Karpas-422 (cell line): ENCODE results near the gene CD163. TPM values are rescaled to one million over a fixed set of nuclear protein-coding genes. Genes with fewer than 3 reads are reported as not detected.

Experiments
- DNase-seq: peaks from one replicate; pipeline ENCODE4 v3.0.0-alpha.2; 2015
- H2AFZ ChIP-seq: fragments of 200-600 bp; sonication (generic); 2 replicates; pipeline ENCODE4 v1.6.1; 2014; ENCODE audit warnings: antibody characterized with exemption, low read length, mixed read lengths
- H3K27ac ChIP-seq: fragments of 200-600 bp; sonication (generic); 2 replicates; pipeline ENCODE4 v1.5.1; 2014; ENCODE audit warnings: mild to moderate bottlenecking, low read length, moderate library complexity
- H3K27me3 ChIP-seq: fragments of 200-600 bp; sonication (generic); 2 replicates; pipeline ENCODE4 v1.6.1; 2014; ENCODE audit warnings: low read length, mixed read lengths
- H3K36me3 ChIP-seq: fragments of 200-600 bp; sonication (generic); 2 replicates; pipeline ENCODE4 v1.6.1; 2014; ENCODE audit warnings: low read length, mixed read lengths; ENCODE audit not compliant: insufficient read depth
- H3K4me1 ChIP-seq: fragments of 200-600 bp; sonication (generic); 2 replicates; pipeline ENCODE4 v1.6.1; 2014; ENCODE audit warnings: mild to moderate bottlenecking, low read length, mixed read lengths
- H3K4me2 ChIP-seq: fragments of 200-600 bp; sonication (generic); 2 replicates; pipeline ENCODE4 v1.6.1; 2014; ENCODE audit warnings: low read length, low read depth, mild to moderate bottlenecking; ENCODE audit not compliant: poor library complexity, severe bottlenecking
- H3K4me3 ChIP-seq: fragments of 200-600 bp; sonication (generic); 2 replicates; pipeline ENCODE4 v1.5.1; 2014; ENCODE audit warnings: mild to moderate bottlenecking, antibody characterized with exemption, low read length, mixed read lengths
- H3K79me2 ChIP-seq: fragments of 200-600 bp; sonication (generic); 2 replicates; pipeline ENCODE4 v1.6.1; 2014; ENCODE audit warnings: mild to moderate bottlenecking, low read length, mixed read lengths
- H3K9ac ChIP-seq: fragments of 200-600 bp; sonication (generic); 2 replicates; pipeline ENCODE4 v1.6.0; 2014; ENCODE audit warnings: low read length
- H3K9me2 ChIP-seq: fragments of 200-600 bp; sonication (generic), shearing (Covaris generic); replicated peaks from 2 replicates; pipeline ENCODE4 v1.6.0; 2014; ENCODE audit warnings: mild to moderate bottlenecking, low read length, moderate library complexity; ENCODE audit not compliant: insufficient read depth
- H3K9me3 ChIP-seq: fragments of 300-700, 200-600 bp; sonication (generic); 2 replicates; pipeline ENCODE4 v1.6.1; 2014; ENCODE audit warnings: low read length, mixed read lengths
- H4K20me1 ChIP-seq: fragments of 200-600 bp; sonication (generic); 2 replicates; pipeline ENCODE4 v1.6.1; 2014; ENCODE audit warnings: mild to moderate bottlenecking, antibody characterized with exemption, low read length, low read depth; ENCODE audit not compliant: insufficient read depth
- total RNA-seq: library from RNA; depleted of rRNA; stranded (reverse); fragments of >200 nt; shearing (Covaris generic); gene quantifications from 2 replicates; pipeline ENCODE4 v1.2.3, GENCODE V29; 2014; ENCODE audit warnings: low replicate concordance

The CD163 gene
- total RNA-seq, 1 experiment from 2014 or later = not detected

DNA sequence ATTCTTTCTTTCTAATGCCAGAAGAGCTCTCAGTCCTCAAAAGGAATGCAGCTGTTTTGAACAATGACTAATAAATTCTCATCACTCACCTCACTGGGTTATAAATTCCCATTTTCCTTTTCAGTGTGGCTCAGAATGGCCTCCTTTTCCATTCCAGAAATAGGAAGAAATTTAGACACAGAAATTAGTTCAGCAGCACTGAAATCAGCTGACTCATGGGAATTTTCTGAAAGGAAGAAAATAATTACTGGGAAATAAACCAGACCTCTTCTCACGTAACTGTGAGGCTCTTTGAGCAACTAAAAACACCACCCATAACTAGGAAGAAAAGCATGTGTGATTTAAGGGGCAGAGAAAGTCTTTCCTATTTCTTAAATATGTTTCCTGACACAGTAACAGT lies 23.8 kb downstream of the CD163 start:
- no peak overlapping the region for H3K4me2 ChIP-seq
- H4K20me1 ChIP-seq = no peaks in the 10 kb centered on the region
- H3K4me1 ChIP-seq = no peaks in the 10 kb centered on the region
- H3K79me2 ChIP-seq = no peaks in the 10 kb centered on the region
- H3K27ac ChIP-seq = no peak overlapping the region
- H3K9ac ChIP-seq = no peak overlapping the region
- no peaks in the 10 kb centered on the region for H3K36me3 ChIP-seq
- no peaks in the 10 kb centered on the region for H3K9me2 ChIP-seq
- no peak overlapping the region for H3K4me3 ChIP-seq
- H2AFZ ChIP-seq = no peak overlapping the region
- no peak for DNase-seq
- no peaks in the 10 kb centered on the region for H3K9me3 ChIP-seq
- no peaks in the 10 kb centered on the region for H3K27me3 ChIP-seq

GRCh38 chr12:7472060-7472459 lies 31.5 kb downstream of the CD163 start:
- H3K4me1 ChIP-seq = no peaks in the 10 kb centered on the region
- H3K27me3 ChIP-seq = no peaks in the 10 kb centered on the region
- H3K9ac ChIP-seq = no peak overlapping the region
- no peaks in the 10 kb centered on the region for H3K9me2 ChIP-seq
- H3K36me3 ChIP-seq = no peaks in the 10 kb centered on the region
- H4K20me1 ChIP-seq = no peaks in the 10 kb centered on the region
- no peak overlapping the region for H3K27ac ChIP-seq
- no peaks in the 10 kb centered on the region for H3K9me3 ChIP-seq
- H2AFZ ChIP-seq = no peak overlapping the region
- no peak overlapping the region for H3K4me3 ChIP-seq
- no peak overlapping the region for H3K4me2 ChIP-seq
- no peak for DNase-seq
- no peaks in the 10 kb centered on the region for H3K79me2 ChIP-seq

- Histone ChIP-seq H3K4me1 (no peaks in the 10 kb centered on the region), H3K4me3 (no peak overlapping the region), H3K4me2 (no peak overlapping the region), H3K79me2 (no peaks in the 10 kb centered on the region), H3K27ac (no peak overlapping the region), H3K9me2 (no peaks in the 10 kb centered on the region), H3K9me3 (no peaks in the 10 kb centered on the region), H3K27me3 (no peaks in the 10 kb centered on the region), H2AFZ (no peak overlapping the region), H3K36me3 (no peaks in the 10 kb centered on the region), H3K9ac (no peak overlapping the region), H4K20me1 (no peaks in the 10 kb centered on the region)
- DNase-seq = peak; percentile 83
Observed at GRCh38 chr12:7460375-7461259, 43.0 kb downstream of the CD163 start.

- Histone ChIP-seq H3K9ac (no peak overlapping the region), H3K4me2 (no peak overlapping the region), H3K4me3 (no peak overlapping the region), H3K9me2 (no peaks in the 10 kb centered on the region), H2AFZ (no peak overlapping the region), H3K4me1 (no peaks in the 10 kb centered on the region), H3K36me3 (no peaks in the 10 kb centered on the region), H3K79me2 (no peaks in the 10 kb centered on the region), H3K27me3 (no peaks in the 10 kb centered on the region), H3K27ac (no peak overlapping the region), H3K9me3 (no peaks in the 10 kb centered on the region), H4K20me1 (no peaks in the 10 kb centered on the region)
- no peak for DNase-seq
Observed at GRCh38 chr12:7459973-7460372, 43.6 kb downstream of the CD163 start.

DNA sequence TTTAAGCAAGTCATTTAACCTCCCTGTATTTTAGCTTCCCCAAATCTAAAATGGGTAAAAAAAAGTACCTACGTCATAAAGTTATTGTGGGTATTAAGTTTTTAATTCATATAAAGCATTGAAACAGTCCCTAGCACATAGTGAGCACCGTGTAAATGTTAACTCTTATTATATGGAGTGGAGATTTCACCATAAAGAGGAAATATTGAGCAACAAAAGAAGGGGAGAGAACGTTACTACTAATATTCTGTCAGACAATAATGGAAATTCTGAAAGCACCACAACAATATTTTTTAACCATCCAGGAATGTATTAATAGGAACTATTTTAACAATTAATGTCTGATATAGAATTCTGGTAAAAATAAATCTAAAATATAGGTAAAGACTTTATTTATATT lies 51.8 kb downstream of the CD163 start:
- Histone ChIP-seq H3K27me3 (no peaks in the 10 kb centered on the region), H3K9ac (no peak overlapping the region)
- DNase-seq = no peak

DNA sequence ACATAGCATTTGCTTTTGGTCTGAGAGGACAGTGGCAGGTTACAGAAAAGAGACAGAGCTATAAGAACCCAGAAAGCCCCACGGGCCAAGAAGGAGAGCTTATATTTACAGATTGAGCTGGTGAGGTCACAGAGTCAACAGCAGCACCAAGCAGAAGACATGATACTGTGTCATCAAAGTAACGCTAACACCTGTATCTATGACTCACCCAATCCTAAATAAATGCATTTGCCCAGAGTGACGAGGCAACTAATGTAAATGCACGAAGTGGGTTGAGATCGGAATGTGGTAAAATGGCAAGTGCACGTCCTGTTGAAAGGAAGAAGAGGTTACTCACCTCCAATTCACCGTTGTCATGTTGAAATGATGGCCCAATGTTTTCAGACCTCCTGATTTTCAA lies 52.9 kb downstream of the CD163 start:
- no peaks in the 10 kb centered on the region for H3K27me3 ChIP-seq
- H3K27ac ChIP-seq = no peak overlapping the region
- no peaks in the 10 kb centered on the region for H3K9me3 ChIP-seq
- no peaks in the 10 kb centered on the region for H3K9me2 ChIP-seq
- H4K20me1 ChIP-seq = no peaks in the 10 kb centered on the region
- no peak for DNase-seq
- no peaks in the 10 kb centered on the region for H3K4me1 ChIP-seq
- H2AFZ ChIP-seq = no peak overlapping the region
- no peak overlapping the region for H3K4me3 ChIP-seq
- H3K4me2 ChIP-seq = no peak overlapping the region
- H3K36me3 ChIP-seq = no peaks in the 10 kb centered on the region
- H3K9ac ChIP-seq = no peak overlapping the region
- H3K79me2 ChIP-seq = no peaks in the 10 kb centered on the region

More for the DNA sequence above, 51.8 kb downstream of the CD163 start:
- Histone ChIP-seq H3K4me3 (no peak overlapping the region), H3K4me2 (no peak overlapping the region), H3K9me2 (no peaks in the 10 kb centered on the region), H3K36me3 (no peaks in the 10 kb centered on the region), H3K79me2 (no peaks in the 10 kb centered on the region), H3K4me1 (no peaks in the 10 kb centered on the region), H3K27ac (no peak overlapping the region), H4K20me1 (no peaks in the 10 kb centered on the region), H3K9me3 (no peaks in the 10 kb centered on the region), H2AFZ (no peak overlapping the region)

DNA sequence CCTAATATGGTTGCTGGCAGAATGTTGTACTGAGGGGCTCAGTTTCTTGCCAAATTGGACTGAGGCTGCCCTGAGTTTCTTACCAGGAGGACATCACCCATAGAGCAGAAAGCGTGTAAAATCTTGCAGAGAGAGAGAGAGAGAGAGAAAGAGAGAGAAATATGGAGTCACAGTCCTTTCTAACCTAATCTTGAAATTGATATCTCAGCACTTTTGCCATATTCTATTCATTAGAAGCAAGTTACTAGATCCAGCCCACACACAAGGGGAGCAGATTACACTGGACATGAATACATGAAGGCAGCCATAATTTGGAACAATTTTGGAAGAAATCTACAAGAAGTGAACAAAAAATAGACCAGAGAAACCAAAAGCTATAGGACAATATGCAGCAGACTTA lies 55.5 kb downstream of the CD163 start:
- no peak for DNase-seq
- Histone ChIP-seq H3K9me3 (no peaks in the 10 kb centered on the region), H3K4me3 (no peak overlapping the region), H3K4me2 (no peak overlapping the region), H3K9ac (no peak overlapping the region), H3K4me1 (no peaks in the 10 kb centered on the region), H3K27ac (no peak overlapping the region), H3K79me2 (no peaks in the 10 kb centered on the region), H2AFZ (no peak overlapping the region), H3K9me2 (no peaks in the 10 kb centered on the region), H3K36me3 (no peaks in the 10 kb centered on the region), H4K20me1 (no peaks in the 10 kb centered on the region), H3K27me3 (no peaks in the 10 kb centered on the region)

DNA sequence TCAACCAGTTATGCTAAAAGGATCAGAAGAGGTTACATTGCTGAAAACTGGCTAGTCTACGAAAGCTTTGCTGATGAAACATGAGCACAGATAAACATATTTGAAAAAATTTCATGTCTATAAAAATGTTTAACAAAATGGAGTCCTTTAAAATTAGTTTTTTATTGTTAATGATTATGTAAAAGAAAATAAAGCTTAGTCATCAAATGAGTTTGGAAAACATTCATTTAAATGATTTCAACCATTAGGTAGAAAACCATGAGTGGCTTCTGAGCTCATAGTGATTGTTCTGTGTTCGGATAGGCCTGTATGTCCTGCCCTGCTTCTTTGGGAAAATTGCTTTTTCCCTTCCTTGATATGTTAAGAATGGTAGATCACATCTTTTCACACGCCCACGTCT lies 59.0 kb downstream of the CD163 start:
- Histone ChIP-seq H3K9me2 (no peaks in the 10 kb centered on the region), H3K4me2 (no peak overlapping the region), H2AFZ (no peak overlapping the region), H3K4me1 (no peaks in the 10 kb centered on the region), H3K4me3 (no peak overlapping the region), H3K9me3 (no peaks in the 10 kb centered on the region), H3K36me3 (no peaks in the 10 kb centered on the region), H3K9ac (no peak overlapping the region), H3K27me3 (no peaks in the 10 kb centered on the region), H4K20me1 (no peaks in the 10 kb centered on the region), H3K79me2 (no peaks in the 10 kb centered on the region), H3K27ac (no peak overlapping the region)
- no peak for DNase-seq
